Stimulated activated CD8-positive, alpha-beta memory T cell treated with anti-CD3 and anti-CD28 coated beads, Interleukin-15, amount 100 ng/mL, for 1 hour (primary cell): ENCODE data around the gene ALDH3B2.
"Not testable (repeated sequence)": the region's sequence is repeated elsewhere in the genome, so short reads cannot be mapped to it uniquely, and the experiment has no call there.

Experiments used
- DNase-seq: peaks from one replicate; pipeline ENCODE4 v3.0.0-alpha.2; 2020; ENCODE audit warnings: low read depth

ALDH3B2 gene

GRCh38 chr11:67642173-67643120 lies 32.0 kb downstream of the ALDH3B2 start:
- no peak for DNase-seq

GRCh38 chr11:67641338-67642172 lies 32.9 kb downstream of the ALDH3B2 start:
- no peak for DNase-seq

GRCh38 chr11:67640758-67641337 lies 33.6 kb downstream of the ALDH3B2 start:
- DNase-seq: no peak

GRCh38 chr11:67640021-67640757 lies 34.2 kb downstream of the ALDH3B2 start:
- no peak for DNase-seq

- DNase-seq: no peak
Measured at GRCh38 chr11:67639438-67639859, 35.0 kb downstream of the ALDH3B2 start, which contains the start of gene TBX10. TSS of gene TBX10 (minus strand) at chr11:67639763. CDS start at chr11:67639472, 291 bp downstream.

- no peak for DNase-seq
Measured at GRCh38 chr11:67638535-67639437, 35.6 kb downstream of the ALDH3B2 start.

GRCh38 chr11:67637441-67637840 lies 37.0 kb downstream of the ALDH3B2 start:
- DNase-seq: not testable (repeated sequence)

GRCh38 chr11:67636962-67637361 lies 37.5 kb downstream of the ALDH3B2 start:
- DNase-seq: no peak

GRCh38 chr11:67635231-67635521 lies 39.2 kb downstream of the ALDH3B2 start:
- DNase-seq: no peak

GRCh38 chr11:67634366-67635230 lies 39.8 kb downstream of the ALDH3B2 start:
- DNase-seq: no peak

- no peak for DNase-seq
Measured at GRCh38 chr11:67633758-67634365, 40.6 kb downstream of the ALDH3B2 start.

- no peak for DNase-seq
Measured at GRCh38 chr11:67632982-67633755, 41.3 kb downstream of the ALDH3B2 start.

- no peak for DNase-seq
Measured at GRCh38 chr11:67632175-67632981, 42.0 kb downstream of the ALDH3B2 start.

GRCh38 chr11:67631853-67632174 lies 42.6 kb downstream of the ALDH3B2 start:
- no peak for DNase-seq

GRCh38 chr11:67631411-67631810 lies 43.0 kb downstream of the ALDH3B2 start:
- DNase-seq: no peak

- no peak for DNase-seq
Measured at GRCh38 chr11:67630943-67631331, 43.5 kb downstream of the ALDH3B2 start.

- no peak for DNase-seq
Measured at GRCh38 chr11:67630228-67630942, 44.0 kb downstream of the ALDH3B2 start.
